Hepatocyte (in vitro differentiated cells): ENCODE results near the gene OLR1. TPM values are rescaled to one million over a fixed set of nuclear protein-coding genes. Genes with fewer than 3 reads are reported as not detected.

Experiments
- DNase-seq: peaks from one replicate; pipeline ENCODE4 v3.0.0-alpha.2; 2016; ENCODE audit warnings: low spot score
- H2AFZ ChIP-seq: fragments of 200-600 bp; sonication (generic); 2 replicates; pipeline ENCODE4 v1.6.0; 2016; ENCODE audit warnings: antibody characterized with exemption, mild to moderate bottlenecking
- H3K27ac ChIP-seq: fragments of 200-600 bp; sonication (generic); 2 replicates; pipeline ENCODE4 v1.5.1; 2016; ENCODE audit warnings: mild to moderate bottlenecking
- H3K27me3 ChIP-seq: fragments of 200-600 bp; sonication (generic); 2 replicates; pipeline ENCODE4 v1.6.1; 2016
- H3K36me3 ChIP-seq: fragments of 200-600 bp; sonication (generic); replicated peaks from 2 replicates; pipeline ENCODE4 v1.5.1; 2016; ENCODE audit warnings: low read depth; ENCODE audit not compliant: insufficient read depth
- H3K4me1 ChIP-seq: fragments of 200-600 bp; sonication (generic); 2 replicates; pipeline ENCODE4 v1.5.1; 2016; ENCODE audit warnings: mild to moderate bottlenecking, moderate library complexity; ENCODE audit not compliant: insufficient read depth
- H3K4me2 ChIP-seq: fragments of 200-600 bp; sonication (generic); 2 replicates; pipeline ENCODE4 v1.6.0; 2016
- H3K4me3 ChIP-seq: fragments of 200-600 bp; sonication (generic); 2 replicates; pipeline ENCODE4 v1.5.1; 2016; ENCODE audit warnings: mild to moderate bottlenecking
- H3K79me2 ChIP-seq: fragments of 200-600 bp; sonication (generic); 2 replicates; pipeline ENCODE4 v1.6.0; 2017; ENCODE audit warnings: mild to moderate bottlenecking
- H3K9me2 ChIP-seq: fragments of 200-600 bp; sonication (generic); replicated peaks from 2 replicates; pipeline ENCODE4 v1.6.0; 2017; ENCODE audit warnings: mild to moderate bottlenecking; ENCODE audit not compliant: insufficient read depth
- H3K9me3 ChIP-seq: fragments of 200-600 bp; sonication (generic); 2 replicates; pipeline ENCODE4 v1.5.1; 2016; ENCODE audit warnings: low read depth, mild to moderate bottlenecking
- H4K20me1 ChIP-seq: fragments of 200-600 bp; sonication (generic); 2 replicates; pipeline ENCODE4 v1.6.0; 2016; ENCODE audit warnings: mild to moderate bottlenecking; ENCODE audit not compliant: insufficient read depth, poor library complexity, severe bottlenecking
- EZH2 ChIP-seq: fragments of 200-600 bp; sonication (generic); IDR thresholded peaks from 2 replicates; pipeline ENCODE4 v1.6.1; 2016; ENCODE audit warnings: antibody characterized with exemption, mild to moderate bottlenecking, borderline replicate concordance
- EZH2phosphoT487 ChIP-seq: fragments of 200-600 bp; sonication (generic); IDR thresholded peaks from one replicate; pipeline ENCODE4 v1.6.1; 2018; ENCODE audit warnings: antibody characterized with exemption, mild to moderate bottlenecking, low read depth, moderate library complexity; ENCODE audit not compliant: unreplicated experiment, severe bottlenecking
- WGBS: methylation state at CpG from one replicate; pipeline ENCODE4 v1.1.6; 2016; ENCODE audit warnings: low lambda C conversion rate; ENCODE audit errors: missing lambda C conversion rate; 5-methylcytosine and 5-hydroxymethylcytosine counted together
- polyA plus RNA-seq: library from polyadenylated mRNA; unstranded; fragments of >200 nt; fragmentation: Nextera tagmentation; extraction: Ambion mirVana; gene quantifications from 2 replicates; pipeline ENCODE4 v1.2.1, GENCODE V29; 2016
- total RNA-seq: library from RNA; depleted of rRNA; stranded (reverse); fragments of >200 nt; gene quantifications from 2 replicates; pipeline ENCODE4 v1.2.3, GENCODE V29; 2014
- TF ChIP-seq, protein P1 (sequence below): fragments of 200-600 bp; sonication (generic); IDR thresholded peaks from 2 replicates; pipeline ENCODE4 v1.5.1; 2016; ENCODE audit warnings: antibody characterized with exemption, mild to moderate bottlenecking; ENCODE audit not compliant: poor library complexity

The OLR1 gene
- total and polyA plus RNA-seq, 2 experiments from 2014 or later = 6.4 to 15.1 TPM

DNA sequence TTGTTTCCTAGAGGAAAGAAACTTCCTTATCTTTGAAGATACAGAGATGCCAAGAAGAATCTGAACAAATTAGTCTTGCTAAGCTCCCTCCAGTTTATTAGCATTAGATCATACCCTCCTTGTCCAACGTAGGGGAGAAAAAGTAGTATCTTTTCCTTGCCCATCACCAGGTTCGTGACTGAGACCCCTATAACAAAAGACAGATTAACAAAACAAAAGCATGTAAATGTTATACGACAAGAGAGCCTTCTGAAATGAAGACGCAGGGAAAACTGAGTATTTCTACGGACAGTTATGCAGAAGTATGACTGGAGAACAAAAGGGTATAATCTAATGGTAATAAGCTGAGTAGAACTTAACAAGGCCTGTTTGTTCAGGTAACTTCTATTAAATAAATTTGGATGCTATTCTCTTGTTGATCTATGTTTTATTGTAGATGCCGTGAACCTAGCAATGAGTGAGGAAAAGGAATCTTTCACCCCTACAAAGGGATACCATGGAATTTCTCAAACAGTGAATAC, 39.0 kb downstream of the OLR1 start:
- H3K4me3 ChIP-seq = no peak overlapping the region
- WGBS = 57% methylated on average over 6 of the region's 6 CpGs
- TF ChIP-seq EZH2phosphoT487 = no peak
- no peak for TF ChIP-seq EZH2
- TF ChIP-seq, protein P1, sequence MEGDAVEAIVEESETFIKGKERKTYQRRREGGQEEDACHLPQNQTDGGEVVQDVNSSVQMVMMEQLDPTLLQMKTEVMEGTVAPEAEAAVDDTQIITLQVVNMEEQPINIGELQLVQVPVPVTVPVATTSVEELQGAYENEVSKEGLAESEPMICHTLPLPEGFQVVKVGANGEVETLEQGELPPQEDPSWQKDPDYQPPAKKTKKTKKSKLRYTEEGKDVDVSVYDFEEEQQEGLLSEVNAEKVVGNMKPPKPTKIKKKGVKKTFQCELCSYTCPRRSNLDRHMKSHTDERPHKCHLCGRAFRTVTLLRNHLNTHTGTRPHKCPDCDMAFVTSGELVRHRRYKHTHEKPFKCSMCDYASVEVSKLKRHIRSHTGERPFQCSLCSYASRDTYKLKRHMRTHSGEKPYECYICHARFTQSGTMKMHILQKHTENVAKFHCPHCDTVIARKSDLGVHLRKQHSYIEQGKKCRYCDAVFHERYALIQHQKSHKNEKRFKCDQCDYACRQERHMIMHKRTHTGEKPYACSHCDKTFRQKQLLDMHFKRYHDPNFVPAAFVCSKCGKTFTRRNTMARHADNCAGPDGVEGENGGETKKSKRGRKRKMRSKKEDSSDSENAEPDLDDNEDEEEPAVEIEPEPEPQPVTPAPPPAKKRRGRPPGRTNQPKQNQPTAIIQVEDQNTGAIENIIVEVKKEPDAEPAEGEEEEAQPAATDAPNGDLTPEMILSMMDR = no peak

DNA sequence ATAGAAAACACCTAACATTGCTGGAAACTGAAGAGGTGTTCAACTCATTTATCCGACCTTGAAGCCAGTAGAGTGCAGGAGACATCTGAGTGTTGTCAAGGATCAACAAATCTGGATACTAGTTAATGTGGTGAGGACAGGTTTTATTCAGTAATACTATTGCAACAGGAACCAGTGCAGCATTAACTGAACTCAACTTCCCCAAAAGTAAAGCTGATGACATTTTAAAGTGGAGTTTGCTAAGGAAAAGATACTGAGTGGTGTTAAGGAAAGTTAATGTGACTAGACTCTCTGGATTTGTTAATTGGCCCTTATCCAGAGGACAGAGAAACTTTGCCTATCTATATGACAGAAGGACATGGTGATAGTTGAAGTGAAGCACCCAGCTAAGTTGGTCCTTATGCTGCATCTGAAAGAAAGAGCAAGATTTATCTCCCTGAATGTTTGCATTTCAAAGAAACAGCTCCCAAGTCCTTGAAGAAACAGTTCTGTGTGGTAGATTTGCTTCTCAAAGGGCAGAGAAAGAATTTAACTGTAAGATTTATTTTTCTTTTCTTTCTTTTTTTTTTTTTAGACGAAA, 40.7 kb downstream of the OLR1 start:
- Histone ChIP-seq H3K36me3 (no peaks in the 10 kb centered on the region), H3K9me3 (no peaks in the 10 kb centered on the region), H3K4me3 (no peak overlapping the region), H3K4me1 (no peaks in the 10 kb centered on the region), H4K20me1 (no peaks in the 10 kb centered on the region), H3K79me2 (no peaks in the 10 kb centered on the region), H3K9me2 (no peaks in the 10 kb centered on the region), H3K27ac (no peak overlapping the region), H3K27me3 (no peaks in the 10 kb centered on the region), H2AFZ (no peak overlapping the region), H3K4me2 (no peak overlapping the region)
- WGBS = 74% methylated on average over 2 of the region's 2 CpGs
- no peak for DNase-seq
- TF ChIP-seq EZH2 (no peak), EZH2phosphoT487 (no peak)
- TF ChIP-seq, protein P1 = no peak

More for the DNA sequence above, 39.0 kb downstream of the OLR1 start:
- no peak overlapping the region for H3K4me2 ChIP-seq
- H3K36me3 ChIP-seq = no peaks in the 10 kb centered on the region
- DNase-seq = no peak
- H3K27me3 ChIP-seq = no peaks in the 10 kb centered on the region
- no peaks in the 10 kb centered on the region for H4K20me1 ChIP-seq
- H3K79me2 ChIP-seq = no peaks in the 10 kb centered on the region
- H3K4me1 ChIP-seq = no peaks in the 10 kb centered on the region
- no peaks in the 10 kb centered on the region for H3K9me3 ChIP-seq
- peak overlapping the region; percentile 4 for H2AFZ ChIP-seq
- H3K9me2 ChIP-seq = no peaks in the 10 kb centered on the region
- no peak overlapping the region for H3K27ac ChIP-seq

DNA sequence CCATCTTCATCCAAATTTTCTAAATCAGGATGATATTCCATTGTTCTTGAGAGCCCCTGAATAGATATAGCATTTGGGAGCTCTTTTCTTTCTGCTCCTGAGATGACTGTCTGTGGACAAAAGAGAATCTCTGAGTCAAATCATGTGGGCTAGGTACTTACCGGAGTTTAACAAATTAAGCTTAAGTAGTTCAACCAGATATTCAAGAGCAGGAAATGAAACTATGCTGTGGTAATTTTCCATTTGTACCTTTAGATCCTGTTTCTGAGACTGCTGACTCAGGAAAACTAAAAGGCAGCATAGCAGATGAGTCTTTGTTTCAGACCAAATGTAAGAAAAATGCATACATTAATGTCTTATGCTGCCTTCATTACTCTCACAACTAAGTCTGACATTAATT, 41.9 kb downstream of the OLR1 start, which contains the start of gene CLEC7A:
CLEC7A (minus strand) TSS at position 158 of the 400 bp plus-strand sequence; CDS start at position 41, 117 bp downstream.
- H2AFZ ChIP-seq = no peak within 1 kb of the TSS
- no peak for TF ChIP-seq EZH2
- TF ChIP-seq EZH2phosphoT487 = no peak
- TF ChIP-seq, protein P1 = no peak
- WGBS = 61% methylated on average over 1 of the region's 1 CpG

More for the DNA sequence above, 41.9 kb downstream of the OLR1 start, which contains the start of gene CLEC7A:
- Histone ChIP-seq H3K79me2 (no peaks in the 10 kb centered on the region), H3K27ac (no peak within 1 kb of the TSS), H3K36me3 (no peaks in the 10 kb centered on the region), H3K27me3 (no peaks in the 10 kb centered on the region), H3K9me2 (no peaks in the 10 kb centered on the region), H3K4me2 (no peak within 1 kb of the TSS), H3K4me3 (no peak within 1 kb of the TSS), H3K9me3 (no peaks in the 10 kb centered on the region), H4K20me1 (no peaks in the 10 kb centered on the region), H3K4me1 (no peaks in the 10 kb centered on the region)
- DNase-seq = no peak
